ENCODE data around the gene PTPRH.

Gene PTPRH

GRCh38 chr19:55245236-55245904 lies 36.1 kb upstream of the PTPRH start:
- Histone ChIP-seq H3K4ac (ENCODE audit: low read depth, low read length) (no peak overlapping the region), H3K14ac (ENCODE audit: low read length) (no peak overlapping the region), H4K91ac (ENCODE audit: low read depth, low read length) (no peak overlapping the region), H3K4me1 (ENCODE audit: control insufficient read depth in 1 of 2, insufficient read depth in 2 of 2, low read length in 2 of 2) (peaks cover 27 to 29% of the 10 kb centered on the region in 2 experiments), H3K9me3 (ENCODE audit: insufficient read depth, low read depth, low read length) (peaks cover 3% of the 10 kb centered on the region), H2BK5ac (ENCODE audit: low read depth, low read length, poor library complexity) (no peak overlapping the region), H3K79me1 (ENCODE audit: low read length) (no peaks in the 10 kb centered on the region), H3K79me2 (ENCODE audit: control insufficient read depth, insufficient read depth, low read length, poor library complexity) (peaks cover 1% of the 10 kb centered on the region), H2BK12ac (ENCODE audit: low read length) (no peak overlapping the region), H3K27ac (ENCODE audit: low read depth, low read length) (no peak overlapping the region), H3K4me3 (ENCODE audit: low read depth, low read length) (no peak overlapping the region), H3K18ac (ENCODE audit: low read length) (no peak overlapping the region), H3K4me2 (ENCODE audit: low read length) (no peak overlapping the region), H4K8ac (ENCODE audit: low read depth, low read length) (no peak overlapping the region), H4K12ac (ENCODE audit: low read depth, low read length) (no peak overlapping the region), H3K23ac (ENCODE audit: low read length) (no peak overlapping the region), H3K9ac (ENCODE audit: low read length) (no peak overlapping the region), H3K36me3 (ENCODE audit: control insufficient read depth in 1 of 2, insufficient read depth in 2 of 2, low read length in 2 of 2) (peaks cover 56 to 59% of the 10 kb centered on the region in 2 experiments), H3K27me3 (ENCODE audit: insufficient read depth, low read length) (no peaks in the 10 kb centered on the region), H2BK120ac (ENCODE audit: insufficient read depth, low read length, poor library complexity) (no peak overlapping the region), H2AK5ac (ENCODE audit: low read length) (no peak overlapping the region), H2AFZ (ENCODE audit: insufficient read depth, low read length, poor library complexity) (no peak overlapping the region)
- DNase-seq: no peak
- no CpG with 5 or more reads among the region's 23 CpGs for WGBS (ENCODE audit: extremely low coverage, insufficient coverage, insufficient read length)

- Histone ChIP-seq H3K9ac (ENCODE audit: low read length) (no peak overlapping the region), H3K4me1 (ENCODE audit: control insufficient read depth in 1 of 2, insufficient read depth in 2 of 2, low read length in 2 of 2) (peaks cover 21 to 22% of the 10 kb centered on the region in 2 experiments), H4K12ac (ENCODE audit: low read depth, low read length) (no peak overlapping the region), H3K27ac (ENCODE audit: low read depth, low read length) (no peak overlapping the region), H2BK5ac (ENCODE audit: low read depth, low read length, poor library complexity) (no peak overlapping the region), H2AFZ (ENCODE audit: insufficient read depth, low read length, poor library complexity) (no peak overlapping the region), H3K27me3 (ENCODE audit: insufficient read depth, low read length) (no peaks in the 10 kb centered on the region), H4K8ac (ENCODE audit: low read depth, low read length) (no peak overlapping the region), H2AK5ac (ENCODE audit: low read length) (no peak overlapping the region), H3K79me1 (ENCODE audit: low read length) (no peaks in the 10 kb centered on the region), H3K4me3 (ENCODE audit: low read depth, low read length) (no peak overlapping the region), H3K79me2 (ENCODE audit: control insufficient read depth, insufficient read depth, low read length, poor library complexity) (no peaks in the 10 kb centered on the region), H3K23ac (ENCODE audit: low read length) (no peak overlapping the region), H3K14ac (ENCODE audit: low read length) (no peak overlapping the region), H2BK12ac (ENCODE audit: low read length) (no peak overlapping the region), H2BK120ac (ENCODE audit: insufficient read depth, low read length, poor library complexity) (no peak overlapping the region), H3K36me3 (ENCODE audit: control insufficient read depth in 1 of 2, insufficient read depth in 2 of 2, low read length in 2 of 2) (peaks cover 68 to 71% of the 10 kb centered on the region in 2 experiments), H3K18ac (ENCODE audit: low read length) (no peak overlapping the region), H4K91ac (ENCODE audit: low read depth, low read length) (no peak overlapping the region), H3K4me2 (ENCODE audit: low read length) (no peak overlapping the region), H3K9me3 (ENCODE audit: insufficient read depth, low read depth, low read length) (peaks cover 3% of the 10 kb centered on the region), H3K4ac (ENCODE audit: low read depth, low read length) (no peak overlapping the region)
- WGBS (ENCODE audit: extremely low coverage, insufficient coverage, insufficient read length): no CpG with 5 or more reads among the region's 12 CpGs
- DNase-seq: no peak
Observed at GRCh38 chr19:55244004-55244680, 34.8 kb upstream of the PTPRH start.

GRCh38 chr19:55242517-55242916 lies 33.2 kb upstream of the PTPRH start:
- no peaks in the 10 kb centered on the region for H3K79me1 ChIP-seq (ENCODE audit: low read length)
- H3K4me1 ChIP-seq (ENCODE audit: control insufficient read depth in 1 of 2, insufficient read depth in 2 of 2, low read length in 2 of 2): peaks cover 5 to 6% of the 10 kb centered on the region in 2 experiments
- H2BK120ac ChIP-seq (ENCODE audit: insufficient read depth, low read length, poor library complexity): no peak overlapping the region
- H3K18ac ChIP-seq (ENCODE audit: low read length): no peak overlapping the region
- H2AK5ac ChIP-seq (ENCODE audit: low read length): no peak overlapping the region
- no peaks in the 10 kb centered on the region for H3K27me3 ChIP-seq (ENCODE audit: insufficient read depth, low read length)
- no peak overlapping the region for H3K9ac ChIP-seq (ENCODE audit: low read length)
- H3K9me3 ChIP-seq (ENCODE audit: insufficient read depth, low read depth, low read length): peaks cover 3% of the 10 kb centered on the region
- H3K14ac ChIP-seq (ENCODE audit: low read length): no peak overlapping the region
- DNase-seq: no peak
- H2BK5ac ChIP-seq (ENCODE audit: low read depth, low read length, poor library complexity): no peak overlapping the region
- no peak overlapping the region for H3K4me2 ChIP-seq (ENCODE audit: low read length)
- no peak overlapping the region for H4K91ac ChIP-seq (ENCODE audit: low read depth, low read length)
- no CpG with 5 or more reads among the region's 7 CpGs for WGBS (ENCODE audit: extremely low coverage, insufficient coverage, insufficient read length)
- H3K23ac ChIP-seq (ENCODE audit: low read length): no peak overlapping the region
- H2BK12ac ChIP-seq (ENCODE audit: low read length): no peak overlapping the region
- no peaks in the 10 kb centered on the region for H3K79me2 ChIP-seq (ENCODE audit: control insufficient read depth, insufficient read depth, low read length, poor library complexity)
- peaks cover 81 to 84% of the 10 kb centered on the region in 2 experiments for H3K36me3 ChIP-seq (ENCODE audit: control insufficient read depth in 1 of 2, insufficient read depth in 2 of 2, low read length in 2 of 2)
- no peak overlapping the region for H3K4me3 ChIP-seq (ENCODE audit: low read depth, low read length)
- no peak overlapping the region for H3K4ac ChIP-seq (ENCODE audit: low read depth, low read length)
- H4K8ac ChIP-seq (ENCODE audit: low read depth, low read length): no peak overlapping the region
- H2AFZ ChIP-seq (ENCODE audit: insufficient read depth, low read length, poor library complexity): no peak overlapping the region
- no peak overlapping the region for H3K27ac ChIP-seq (ENCODE audit: low read depth, low read length)
- no peak overlapping the region for H4K12ac ChIP-seq (ENCODE audit: low read depth, low read length)

- H3K14ac ChIP-seq (ENCODE audit: low read length): no peak overlapping the region
- H3K23ac ChIP-seq (ENCODE audit: low read length): no peak overlapping the region
- no peak overlapping the region for H2AK5ac ChIP-seq (ENCODE audit: low read length)
- no peak overlapping the region for H3K4me2 ChIP-seq (ENCODE audit: low read length)
- no peak overlapping the region for H3K18ac ChIP-seq (ENCODE audit: low read length)
- H2AFZ ChIP-seq (ENCODE audit: insufficient read depth, low read length, poor library complexity): no peak overlapping the region
- no peak overlapping the region for H2BK120ac ChIP-seq (ENCODE audit: insufficient read depth, low read length, poor library complexity)
- H3K79me2 ChIP-seq (ENCODE audit: control insufficient read depth, insufficient read depth, low read length, poor library complexity): no peaks in the 10 kb centered on the region
- H3K27me3 ChIP-seq (ENCODE audit: insufficient read depth, low read length): no peaks in the 10 kb centered on the region
- WGBS (ENCODE audit: extremely low coverage, insufficient coverage, insufficient read length): no CpG with 5 or more reads among the region's 16 CpGs
- H3K9ac ChIP-seq (ENCODE audit: low read length): no peak overlapping the region
- no peak overlapping the region for H3K4me3 ChIP-seq (ENCODE audit: low read depth, low read length)
- H3K36me3 ChIP-seq (ENCODE audit: control insufficient read depth in 1 of 2, insufficient read depth in 2 of 2, low read length in 2 of 2): peaks cover 84 to 89% of the 10 kb centered on the region in 2 experiments
- peaks cover 3% of the 10 kb centered on the region for H3K9me3 ChIP-seq (ENCODE audit: insufficient read depth, low read depth, low read length)
- no peak overlapping the region for H3K27ac ChIP-seq (ENCODE audit: low read depth, low read length)
- peaks cover 0 to 1% of the 10 kb centered on the region in 2 experiments for H3K4me1 ChIP-seq (ENCODE audit: control insufficient read depth in 1 of 2, insufficient read depth in 2 of 2, low read length in 2 of 2)
- H4K12ac ChIP-seq (ENCODE audit: low read depth, low read length): no peak overlapping the region
- DNase-seq: no peak
- no peak overlapping the region for H3K4ac ChIP-seq (ENCODE audit: low read depth, low read length)
- no peak overlapping the region for H2BK12ac ChIP-seq (ENCODE audit: low read length)
- no peak overlapping the region for H4K91ac ChIP-seq (ENCODE audit: low read depth, low read length)
- H4K8ac ChIP-seq (ENCODE audit: low read depth, low read length): no peak overlapping the region
- no peak overlapping the region for H2BK5ac ChIP-seq (ENCODE audit: low read depth, low read length, poor library complexity)
- no peaks in the 10 kb centered on the region for H3K79me1 ChIP-seq (ENCODE audit: low read length)
Observed at GRCh38 chr19:55241935-55242464, 32.7 kb upstream of the PTPRH start.

All from trophoblast cell (in vitro differentiated cells and primary cell).